Smooth muscle cell (in vitro differentiated cells): Measurements from ENCODE around the gene CCT6B. TPM values are rescaled to one million over a fixed set of nuclear protein-coding genes. Genes with fewer than 3 reads are reported as not detected.

ENCODE experiments used
- DNase-seq: peaks from one replicate; lab custom pipeline; 2025; ENCODE audit not compliant: unreplicated experiment; lab: John Stamatoyannopoulos, UW
- H2AFZ ChIP-seq: fragments of 200-600 bp; sonication (generic); 2 replicates; pipeline ENCODE4 v1.6.0; 2016; ENCODE audit warnings: antibody characterized with exemption, low read depth, mild to moderate bottlenecking
- H3F3A ChIP-seq: fragments of 200-600 bp; sonication (generic); 2 replicates; pipeline ENCODE4 v1.6.0; 2017; ENCODE audit warnings: antibody characterized with exemption, low read depth
- H3K27ac ChIP-seq: fragments of 200-600 bp; sonication (generic); 2 replicates; pipeline ENCODE4 v1.5.1; 2016; ENCODE audit warnings: low read depth, mild to moderate bottlenecking
- H3K27me3 ChIP-seq: fragments of 200-600 bp; sonication (generic); 2 replicates; pipeline ENCODE4 v1.6.1; 2016; ENCODE audit warnings: low read depth, mild to moderate bottlenecking
- H3K36me3 ChIP-seq: fragments of 200-600 bp; sonication (generic); 2 replicates; pipeline ENCODE4 v1.5.1; 2016; ENCODE audit warnings: low read depth
- H3K4me1 ChIP-seq: fragments of 200-600 bp; sonication (generic); 2 replicates; pipeline ENCODE4 v1.5.1; 2016; ENCODE audit warnings: low read depth
- H3K4me2 ChIP-seq: fragments of 200-600 bp; sonication (generic); 2 replicates; pipeline ENCODE4 v1.6.0; 2016; ENCODE audit warnings: mild to moderate bottlenecking
- H3K4me3 ChIP-seq: fragments of 200-600 bp; sonication (generic); 2 replicates; pipeline ENCODE4 v1.5.1; 2016; ENCODE audit warnings: mild to moderate bottlenecking
- H3K79me2 ChIP-seq: fragments of 200-600 bp; sonication (generic); 2 replicates; pipeline ENCODE4 v1.6.0; 2016; ENCODE audit warnings: low read depth, mild to moderate bottlenecking
- H3K9ac ChIP-seq: fragments of 200-600 bp; sonication (generic); 2 replicates; pipeline ENCODE4 v1.6.0; 2016; ENCODE audit warnings: low read depth
- H3K9me3 ChIP-seq: fragments of 200-600 bp; sonication (generic); replicated peaks from 2 replicates; pipeline ENCODE4 v1.5.1; 2016; ENCODE audit warnings: low read depth
- H4K20me1 ChIP-seq: fragments of 200-600 bp; sonication (generic); 2 replicates; pipeline ENCODE4 v1.6.0; 2016; ENCODE audit warnings: low read depth
- CTCF ChIP-seq: fragments of 200-600 bp; sonication (generic); IDR thresholded peaks from 2 replicates; pipeline ENCODE4 v1.5.1; 2017; ENCODE audit warnings: borderline replicate concordance, mild to moderate bottlenecking, antibody characterized with exemption; ENCODE audit not compliant: insufficient read depth, poor library complexity, severe bottlenecking
- WGBS: methylation state at CpG from one replicate; pipeline ENCODE4 v1.1.7; 2016; ENCODE audit warnings: low lambda C conversion rate; 5-methylcytosine and 5-hydroxymethylcytosine counted together
- polyA plus RNA-seq: library from polyadenylated mRNA; unstranded; fragments of >200 nt; fragmentation: Nextera tagmentation; extraction: Ambion mirVana; gene quantifications from 2 replicates; pipeline ENCODE4 v1.2.1, GENCODE V29; 2016
- total RNA-seq: library from RNA; depleted of rRNA; stranded (reverse); fragments of >200 nt; gene quantifications from 2 replicates; pipeline ENCODE4 v1.2.3, GENCODE V29; 2014

Gene CCT6B
- total and polyA plus RNA-seq, 2 experiments from 2014 or later = 1.5 to 1.6 TPM

DNA sequence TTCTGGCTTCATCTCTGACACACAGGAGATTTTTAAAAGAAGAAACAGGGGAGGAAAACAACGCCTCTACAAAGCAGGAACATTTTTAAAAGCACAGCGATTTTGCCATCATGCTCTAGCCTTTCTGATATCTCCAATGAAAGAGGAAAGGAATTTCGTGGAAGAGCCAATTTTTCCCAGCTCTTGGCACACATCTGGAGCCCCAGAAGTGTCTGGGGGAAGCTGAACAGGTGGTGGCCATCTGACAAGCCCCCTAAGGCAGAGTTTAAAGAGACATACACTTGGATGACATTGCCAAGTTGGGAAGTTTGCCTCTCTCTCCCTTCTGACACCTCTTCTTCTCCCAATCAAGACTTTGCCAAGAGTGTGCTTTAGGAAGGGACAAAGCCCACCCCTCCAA is 82.1 kb downstream of the CCT6B start:
- no peaks in the 10 kb centered on the region for H3F3A ChIP-seq
- H4K20me1 ChIP-seq = no peaks in the 10 kb centered on the region
- no peak overlapping the region for H2AFZ ChIP-seq
- H3K9me3 ChIP-seq = no peaks in the 10 kb centered on the region
- no peak overlapping the region for H3K27ac ChIP-seq
- H3K9ac ChIP-seq = no peak overlapping the region
- H3K4me2 ChIP-seq = no peak overlapping the region
- no peak for TF ChIP-seq CTCF
- H3K79me2 ChIP-seq = no peaks in the 10 kb centered on the region
- peaks cover 17% of the 10 kb centered on the region for H3K4me1 ChIP-seq
- no peaks in the 10 kb centered on the region for H3K36me3 ChIP-seq
- DNase-seq = no peak
- 57% methylated on average over 3 of the region's 3 CpGs for WGBS
- H3K27me3 ChIP-seq = peaks cover 30% of the 10 kb centered on the region
- H3K4me3 ChIP-seq = no peak overlapping the region

Other genes with a start within 250 kb of the CCT6B start
- gene ZNF830, start 80 bp upstream of the CCT6B start, total RNA-seq = 10.2 and 12.1 TPM in 2 replicates
- gene ZNF830, start 80 bp upstream of the CCT6B start, polyA plus RNA-seq = 8.9 and 10.4 TPM in 2 replicates
- gene LIG3, start 19.1 kb upstream of the CCT6B start, total RNA-seq = 31.2 and 34.6 TPM in 2 replicates
- 18.1 and 19.4 TPM in 2 replicates for gene LIG3, start 19.1 kb upstream of the CCT6B start, polyA plus RNA-seq
- 7.1 and 20.0 TPM in 2 replicates for gene RFFL, start 102.2 kb upstream of the CCT6B start, total RNA-seq
- gene RFFL, start 102.2 kb upstream of the CCT6B start, polyA plus RNA-seq = 5.3 and 7.0 TPM in 2 replicates
- 1.4 and 1.7 TPM in 2 replicates for gene RAD51D, start 158.4 kb upstream of the CCT6B start, total RNA-seq
- 2.0 and 5.5 TPM in 2 replicates for gene RAD51D, start 158.4 kb upstream of the CCT6B start, polyA plus RNA-seq
- not detected in 2 replicates for gene FNDC8, start 160.2 kb upstream of the CCT6B start, total RNA-seq
- not detected in 2 replicates for gene FNDC8, start 160.2 kb upstream of the CCT6B start, polyA plus RNA-seq
- 4.6 and 10.3 TPM in 2 replicates for gene NLE1, start 180.8 kb upstream of the CCT6B start, total RNA-seq
- 4.9 and 5.6 TPM in 2 replicates for gene NLE1, start 180.8 kb upstream of the CCT6B start, polyA plus RNA-seq
- gene UNC45B, start 186.4 kb upstream of the CCT6B start, total RNA-seq = not detected in 2 replicates
- 0.02 TPM in 1 of 2 replicates, not detected in the other for gene UNC45B, start 186.4 kb upstream of the CCT6B start, polyA plus RNA-seq
- gene SLC35G3, start 232.9 kb upstream of the CCT6B start, total RNA-seq = not detected in 2 replicates
- gene SLC35G3, start 232.9 kb upstream of the CCT6B start, polyA plus RNA-seq = not detected in 2 replicates